Activated naive CD4-positive, alpha-beta T cell treated with anti-CD3 and anti-CD28 coated beads for 36 hours (primary cell): ENCODE measurements around the gene CFDP1. TPM values are rescaled to one million over a fixed set of nuclear protein-coding genes. Genes with fewer than 3 reads are reported as not detected.

Experiments
- CTCF ChIA-PET: fragments of 350-600 bp; sonication (Branson Sonifier 250); formaldehyde crosslinking; loops from one replicate; lab custom pipeline; 2021; ENCODE audit warnings: antibody characterized with exemption; lab: Charles Lee
- DNase-seq: peaks from one replicate; pipeline ENCODE4 v3.0.0-alpha.2; 2020
- H3K27ac Mint-ChIP-seq: one replicate; pipeline ENCODE4 v1.8.0; 2021; ENCODE audit warnings: mild to moderate bottlenecking, mixed read lengths
- H3K27me3 Mint-ChIP-seq: one replicate; pipeline ENCODE4 v1.8.0; 2021; ENCODE audit warnings: low read depth, mixed read lengths
- H3K36me3 Mint-ChIP-seq: one replicate; pipeline ENCODE4 v1.8.0; 2021; ENCODE audit warnings: low read depth, mixed read lengths
- H3K4me1 Mint-ChIP-seq: one replicate; pipeline ENCODE4 v1.8.0; 2021; ENCODE audit warnings: low read depth, mixed read lengths
- H3K4me3 Mint-ChIP-seq: one replicate; pipeline ENCODE4 v1.8.0; 2021; ENCODE audit warnings: mild to moderate bottlenecking, moderate library complexity, mixed read lengths
- H3K9me3 Mint-ChIP-seq: one replicate; pipeline ENCODE4 v1.8.0; 2021; ENCODE audit warnings: mixed read lengths
- intact Hi-C: fragments of 100-400 bp; cut with micrococcal nuclease; formaldehyde crosslinking; loops from one replicate; pipeline ENCODE4 v1.15.1; 2023
- total RNA-seq, 2 experiments: library from RNA; stranded (reverse); gene quantifications; one replicate each; pipeline ENCODE4 v1.2.3, GENCODE V29; 2021

The CFDP1 gene
- total RNA-seq, 2 experiments from 2014 or later = 37.2 to 44.1 TPM

DNA sequence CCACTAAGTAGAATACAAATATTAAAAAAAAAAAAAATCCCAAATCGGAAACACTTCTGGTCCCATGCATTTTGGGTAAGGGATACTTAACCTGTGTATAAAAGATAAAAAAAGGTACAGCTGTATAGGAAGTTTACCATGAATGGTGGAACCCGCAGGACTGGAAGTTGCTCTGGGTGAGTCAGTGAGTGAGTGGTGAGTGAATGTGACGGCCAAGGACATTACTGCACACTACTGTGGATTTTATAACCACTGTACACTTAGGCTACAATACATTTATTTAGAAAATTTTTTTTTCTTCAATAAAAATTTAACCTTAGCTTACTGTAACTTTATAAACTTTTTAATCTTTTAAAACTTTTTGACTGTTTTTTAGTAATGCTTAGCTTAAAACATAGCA lies 110.6 kb downstream of the CFDP1 start:
- H3K27ac Mint-ChIP-seq = no peak overlapping the region
- peaks cover 6% of the 10 kb centered on the region for H3K36me3 Mint-ChIP-seq
- H3K9me3 Mint-ChIP-seq = no peaks in the 10 kb centered on the region
- H3K4me3 Mint-ChIP-seq = no peak overlapping the region
- intact Hi-C loops = no loop called here
- H3K4me1 Mint-ChIP-seq = peaks cover 43% of the 10 kb centered on the region
- no peak for DNase-seq
- CTCF ChIA-PET = interaction anchor here (0.6 kb wide), 1 partner anchor 20 kb away, joined by 3 read pairs; no protein-coding TSS in a partner anchor
- no peaks in the 10 kb centered on the region for H3K27me3 Mint-ChIP-seq

DNA sequence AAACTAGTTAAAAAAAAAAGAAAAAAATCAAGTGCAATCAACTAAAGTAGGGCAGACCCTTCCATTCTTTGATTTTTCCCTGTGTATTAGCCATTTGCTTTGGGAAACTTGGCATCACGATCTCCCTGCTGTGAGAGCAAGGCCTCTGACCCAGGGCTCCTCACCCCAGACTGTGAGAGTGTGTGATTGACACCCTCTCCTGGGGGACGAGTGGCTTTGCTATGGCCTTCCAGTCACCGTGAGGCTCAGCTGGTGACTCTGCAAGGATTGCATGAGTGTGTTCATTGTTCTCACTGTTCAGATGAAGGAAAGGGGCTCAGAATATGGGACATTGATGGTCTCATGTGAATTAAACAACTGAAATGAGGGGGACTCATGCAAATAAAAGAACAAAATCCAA lies 112.9 kb downstream of the CFDP1 start:
- no peaks in the 10 kb centered on the region for H3K27me3 Mint-ChIP-seq
- CTCF ChIA-PET = interaction anchor here (0.7 to 1.2 kb wide), 4 partner anchors 14 to 121 kb away, joined by 3 to 4 read pairs (median 4); no protein-coding TSS in a partner anchor

DNA sequence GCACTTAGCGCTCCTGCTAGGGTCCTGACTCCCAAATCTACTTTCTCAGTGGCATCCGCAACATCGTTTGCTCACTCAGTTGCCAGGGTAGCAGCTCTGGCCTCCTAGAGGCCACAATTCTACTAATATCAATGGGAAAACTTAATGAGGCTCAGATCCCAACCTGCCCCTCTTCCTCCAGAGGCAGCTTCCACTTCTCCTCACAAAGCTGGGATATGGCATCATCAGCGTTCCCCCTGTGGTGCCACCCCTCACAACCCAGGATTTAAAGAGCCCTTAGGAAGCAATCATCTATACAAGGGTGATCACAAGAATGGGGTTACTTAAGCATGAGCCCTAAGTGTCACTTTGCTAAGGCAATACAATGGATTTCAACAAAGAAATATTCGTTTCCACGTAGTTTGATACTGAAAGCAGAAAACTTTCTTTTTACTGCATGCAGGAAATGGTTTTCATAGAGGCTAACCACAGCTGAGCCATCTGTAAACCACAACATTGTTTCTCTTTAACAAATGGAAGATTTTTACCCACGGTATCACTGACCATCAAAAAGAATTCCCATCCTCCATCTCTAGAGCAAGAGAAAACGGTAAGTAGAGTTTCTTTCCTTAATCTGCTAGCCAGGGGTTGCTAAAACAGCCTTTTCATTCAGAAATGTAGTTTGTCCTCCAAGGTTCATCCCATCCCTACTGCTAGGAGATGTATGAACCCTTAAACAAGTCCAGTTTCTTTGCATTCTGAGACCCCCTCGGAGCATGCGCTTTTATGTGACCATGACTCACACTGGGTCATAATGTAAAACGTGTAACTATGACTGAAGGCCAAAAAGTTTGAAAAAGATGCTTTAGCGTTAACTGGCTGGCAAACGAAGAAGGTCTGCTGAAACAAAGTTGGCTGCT lies 113.5 kb downstream of the CFDP1 start:
- Mint-ChIP-seq H3K4me1 (peaks cover 35% of the 10 kb centered on the region), H3K36me3 (peaks cover 15% of the 10 kb centered on the region), H3K9me3 (no peaks in the 10 kb centered on the region), H3K27me3 (no peaks in the 10 kb centered on the region), H3K4me3 (no peak overlapping the region), H3K27ac (no peak overlapping the region)
- DNase-seq = peak; percentile 40
- intact Hi-C loops = loop anchor here (1.0 to 2.0 kb wide), 3 partner anchors 14 to 60 kb away; no protein-coding TSS in a partner anchor
- CTCF ChIA-PET = interaction anchor here (0.6 to 1.5 kb wide), 4 partner anchors 14 to 120 kb away, joined by 3 to 7 read pairs (median 4); no protein-coding TSS in a partner anchor

More for the DNA sequence above, 112.9 kb downstream of the CFDP1 start:
- no peak overlapping the region for H3K4me3 Mint-ChIP-seq
- no peak for DNase-seq
- peaks cover 35% of the 10 kb centered on the region for H3K4me1 Mint-ChIP-seq
- H3K9me3 Mint-ChIP-seq = no peaks in the 10 kb centered on the region
- intact Hi-C loops = no loop called here
- H3K36me3 Mint-ChIP-seq = peaks cover 15% of the 10 kb centered on the region
- H3K27ac Mint-ChIP-seq = no peak overlapping the region

DNA sequence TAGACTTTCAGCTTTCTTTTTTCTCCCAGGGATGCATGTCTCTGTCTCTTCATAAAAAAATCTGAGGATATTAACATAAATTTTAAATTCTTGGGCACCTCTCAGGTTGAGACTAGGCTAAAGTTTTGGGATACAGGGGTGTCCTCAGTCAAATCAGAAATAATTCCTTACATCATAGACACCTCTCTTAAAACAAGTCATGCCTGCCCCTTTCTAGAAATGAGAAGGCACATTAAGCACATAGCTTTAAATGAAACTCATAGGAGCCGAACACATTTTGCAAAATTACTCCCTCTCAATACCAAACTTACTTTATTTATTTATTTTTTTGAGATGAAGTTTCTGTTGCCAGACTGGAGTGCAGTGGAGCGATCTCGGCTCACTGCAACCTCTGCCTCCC lies 114.6 kb downstream of the CFDP1 start:
- intact Hi-C loops = loop anchor here (1.0 to 2.0 kb wide), 3 partner anchors 13 to 61 kb away; no protein-coding TSS in a partner anchor
- CTCF ChIA-PET = interaction anchor here (0.5 to 1.5 kb wide), 2 partner anchors 85 to 104 kb away, joined by 6 to 7 read pairs; no protein-coding TSS in a partner anchor
- H3K4me3 Mint-ChIP-seq = no peak overlapping the region
- H3K36me3 Mint-ChIP-seq = peaks cover 14% of the 10 kb centered on the region
- H3K9me3 Mint-ChIP-seq = no peaks in the 10 kb centered on the region
- no peak for DNase-seq
- H3K4me1 Mint-ChIP-seq = peaks cover 31% of the 10 kb centered on the region
- H3K27me3 Mint-ChIP-seq = no peaks in the 10 kb centered on the region
- no peak overlapping the region for H3K27ac Mint-ChIP-seq

DNA sequence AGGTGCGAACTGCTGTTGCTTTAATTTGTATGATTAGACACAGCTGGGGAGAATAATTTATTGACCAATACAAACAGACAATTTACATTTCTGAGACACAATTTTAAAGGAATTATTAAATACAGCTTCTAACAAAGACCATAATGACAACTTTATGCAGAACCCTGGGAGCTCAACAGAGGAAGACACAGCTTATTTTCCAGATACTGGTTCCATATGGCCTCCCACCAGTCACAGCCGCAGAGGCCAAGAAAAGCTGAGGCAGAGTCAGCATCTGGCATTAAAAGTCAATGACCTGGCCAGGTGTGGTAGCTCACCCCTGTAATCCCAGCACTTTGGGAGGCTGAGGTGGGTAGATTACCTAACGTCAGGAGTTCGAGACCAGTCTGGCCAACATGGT lies 115.8 kb downstream of the CFDP1 start:
- CTCF ChIA-PET = interaction anchor here (1.1 kb wide), 1 partner anchor 85 kb away, joined by 3 read pairs; no protein-coding TSS in a partner anchor
- H3K27me3 Mint-ChIP-seq = no peaks in the 10 kb centered on the region
- DNase-seq = no peak

DNA sequence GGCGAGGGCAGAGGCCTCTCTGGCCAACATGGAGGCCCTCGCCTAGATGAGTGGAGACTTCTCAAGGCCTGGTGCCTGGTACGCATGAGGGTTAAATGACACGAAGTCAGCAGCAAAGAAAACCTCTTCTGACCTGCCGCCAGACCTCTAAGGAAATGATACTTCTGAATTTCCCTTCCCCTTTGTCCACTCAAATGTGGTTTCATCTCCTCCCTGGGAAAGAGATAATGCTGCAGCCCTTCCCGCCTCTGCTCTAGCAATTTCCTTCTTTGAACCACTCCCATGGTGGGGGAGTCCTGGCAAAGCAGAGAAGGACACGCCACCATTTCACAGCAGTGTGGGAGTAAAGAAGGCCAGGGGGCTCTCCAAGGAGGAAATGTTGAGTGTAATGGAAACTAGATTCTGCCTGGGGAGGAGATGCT lies 116.2 kb downstream of the CFDP1 start:
- intact Hi-C loops = no loop called here
- DNase-seq = peak; percentile 8
- H3K9me3 Mint-ChIP-seq = no peaks in the 10 kb centered on the region
- CTCF ChIA-PET = interaction anchor here (1.1 kb wide), 1 partner anchor 85 kb away, joined by 3 read pairs; no protein-coding TSS in a partner anchor
- H3K4me3 Mint-ChIP-seq = no peak overlapping the region
- no peak overlapping the region for H3K27ac Mint-ChIP-seq
- H3K4me1 Mint-ChIP-seq = peaks cover 31% of the 10 kb centered on the region
- no peaks in the 10 kb centered on the region for H3K27me3 Mint-ChIP-seq
- peaks cover 16% of the 10 kb centered on the region for H3K36me3 Mint-ChIP-seq

More for the DNA sequence above, 115.8 kb downstream of the CFDP1 start:
- peaks cover 16% of the 10 kb centered on the region for H3K36me3 Mint-ChIP-seq
- no peak overlapping the region for H3K27ac Mint-ChIP-seq
- peaks cover 31% of the 10 kb centered on the region for H3K4me1 Mint-ChIP-seq
- H3K9me3 Mint-ChIP-seq = no peaks in the 10 kb centered on the region
- intact Hi-C loops = no loop called here
- no peak overlapping the region for H3K4me3 Mint-ChIP-seq

DNA sequence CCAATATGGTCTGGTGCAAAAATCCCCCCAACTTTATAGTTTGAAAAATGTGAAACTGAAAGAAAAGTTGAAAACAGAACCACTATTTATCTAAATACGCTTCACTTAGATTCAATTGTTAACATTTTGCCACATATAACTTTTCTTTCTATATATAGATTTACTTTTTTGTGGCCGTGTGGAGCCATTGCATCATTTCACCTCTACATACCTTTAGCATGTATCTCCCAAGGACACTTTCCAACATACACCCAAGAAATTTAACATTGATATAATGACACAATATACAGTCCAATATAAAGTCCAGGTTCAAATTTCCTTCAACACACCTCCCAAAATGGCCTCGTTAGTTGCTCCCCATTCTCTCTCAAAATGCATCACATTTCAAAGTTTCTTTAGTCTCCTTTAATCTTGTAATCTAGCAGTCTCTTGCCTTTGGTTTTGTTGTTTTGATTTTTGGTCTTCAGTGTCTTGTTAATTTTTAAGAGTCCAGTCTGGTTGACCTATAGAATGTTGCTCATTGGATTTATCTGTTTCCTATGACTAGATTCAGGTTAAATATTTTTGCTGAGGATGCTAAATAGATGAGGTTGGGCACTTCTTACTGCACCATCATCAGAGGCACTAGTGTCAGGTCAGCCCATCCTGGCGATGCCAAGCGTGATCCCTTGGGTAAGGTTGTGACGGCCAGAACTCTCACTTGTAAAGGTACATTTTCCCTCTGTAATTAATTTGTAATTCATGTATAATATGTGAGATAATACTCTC lies 117.6 kb downstream of the CFDP1 start:
- CTCF ChIA-PET = no interaction called here
- Mint-ChIP-seq H3K27ac (no peak overlapping the region), H3K4me3 (no peak overlapping the region), H3K36me3 (peaks cover 16% of the 10 kb centered on the region), H3K27me3 (no peaks in the 10 kb centered on the region), H3K4me1 (peaks cover 23% of the 10 kb centered on the region), H3K9me3 (no peaks in the 10 kb centered on the region)
- no peak for DNase-seq
- intact Hi-C loops = no loop called here

DNA sequence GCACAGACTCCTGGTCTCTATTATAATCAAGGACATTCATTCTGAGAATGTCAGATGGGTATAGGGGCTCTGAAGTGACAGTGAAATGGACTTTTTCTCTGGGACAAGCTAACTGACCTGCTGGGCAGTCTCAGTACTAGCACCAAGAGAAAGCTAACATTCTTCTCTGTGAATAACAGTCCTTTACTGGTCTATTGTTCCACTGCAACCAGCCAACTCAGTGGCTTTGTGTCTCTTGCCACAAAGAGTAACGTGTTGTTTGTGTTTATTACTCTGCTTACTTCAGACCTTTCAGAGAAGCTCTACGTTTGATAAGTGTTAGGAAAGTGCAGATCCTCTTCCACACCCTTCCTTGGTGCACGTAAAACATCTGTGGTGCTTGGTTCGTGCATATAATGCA lies 120.4 kb downstream of the CFDP1 start:
- intact Hi-C loops = no loop called here
- Mint-ChIP-seq H3K27ac (no peak overlapping the region), H3K27me3 (no peaks in the 10 kb centered on the region), H3K36me3 (peaks cover 18% of the 10 kb centered on the region), H3K9me3 (no peaks in the 10 kb centered on the region), H3K4me1 (peaks cover 9% of the 10 kb centered on the region), H3K4me3 (no peak overlapping the region)
- no peak for DNase-seq
- CTCF ChIA-PET = no interaction called here

DNA sequence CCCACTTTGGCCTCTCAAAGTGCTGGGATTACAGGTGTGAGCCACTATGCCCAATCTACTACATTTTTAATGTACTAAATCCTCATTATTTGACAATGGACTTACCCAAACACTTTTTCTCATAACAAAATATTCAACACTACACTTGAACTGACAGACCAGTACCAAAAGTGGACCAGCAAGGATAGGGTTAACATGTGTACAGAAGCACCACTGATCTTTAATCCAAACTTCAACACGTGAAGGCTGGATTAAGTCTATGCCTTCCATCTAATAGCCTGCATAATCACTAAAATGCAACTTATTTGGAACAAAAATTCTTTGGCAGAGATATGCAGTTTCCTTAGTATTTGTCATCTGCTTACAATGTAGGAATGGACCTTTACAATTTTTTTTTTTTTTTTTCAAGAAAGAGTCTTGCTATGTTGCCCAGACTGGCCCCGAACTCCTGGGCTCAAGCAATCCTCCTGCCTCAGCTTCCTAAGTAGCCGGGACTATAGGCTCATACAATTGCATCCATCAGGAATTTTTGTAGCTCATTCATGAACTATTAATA lies 121.8 kb downstream of the CFDP1 start:
- Mint-ChIP-seq H3K9me3 (no peaks in the 10 kb centered on the region), H3K36me3 (peaks cover 13% of the 10 kb centered on the region), H3K27me3 (no peaks in the 10 kb centered on the region), H3K27ac (no peak overlapping the region), H3K4me3 (no peak overlapping the region), H3K4me1 (peaks cover 9% of the 10 kb centered on the region)
- intact Hi-C loops = no loop called here
- CTCF ChIA-PET = interaction anchor here (0.6 kb wide), 1 partner anchor 9 kb away, joined by 3 read pairs; no protein-coding TSS in a partner anchor
- DNase-seq = no peak

DNA sequence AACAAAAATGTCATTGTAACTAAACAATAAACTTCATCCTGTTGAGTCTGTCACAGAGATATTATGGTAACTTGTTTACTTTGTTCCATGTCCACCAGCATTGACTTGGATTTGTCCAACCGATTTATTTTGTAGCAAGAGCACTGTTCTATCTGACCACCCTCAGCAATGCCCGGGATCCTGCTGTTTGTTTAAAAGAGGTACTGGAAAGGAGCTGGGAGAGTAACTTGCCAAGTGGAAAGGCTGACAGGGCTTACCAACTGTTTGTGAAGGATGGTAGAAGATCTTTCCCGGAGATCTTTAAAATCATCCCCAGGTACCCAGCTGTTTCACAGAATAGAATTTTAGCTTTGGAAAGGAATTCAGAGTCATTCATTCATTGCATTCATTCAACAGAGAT lies 122.8 kb downstream of the CFDP1 start:
- CTCF ChIA-PET = no interaction called here
- H3K36me3 Mint-ChIP-seq = peaks cover 10% of the 10 kb centered on the region

DNA sequence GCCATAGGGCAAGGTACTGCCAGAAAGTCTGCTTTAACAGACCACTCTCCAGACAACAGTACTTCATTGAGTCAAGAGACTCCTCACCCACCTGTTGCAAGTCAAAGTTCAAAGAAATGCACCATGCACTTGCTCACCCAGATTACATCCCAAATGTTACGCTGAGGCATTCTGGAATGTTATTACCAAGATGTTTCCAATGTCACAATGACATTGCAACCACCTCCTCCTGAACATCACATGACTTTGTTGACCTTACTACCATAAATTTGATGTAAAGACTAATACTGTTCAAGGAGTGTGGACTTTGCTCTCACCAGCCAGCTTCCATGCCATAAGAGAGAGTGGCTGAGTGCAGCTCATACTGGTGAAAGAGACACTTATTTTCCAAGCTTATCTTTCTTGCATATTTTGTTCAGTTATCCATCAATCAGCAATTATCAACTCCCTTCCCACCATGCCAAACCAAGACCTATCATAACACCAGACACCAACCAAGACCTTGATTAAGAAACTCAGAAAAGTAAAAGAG lies 123.3 kb downstream of the CFDP1 start:
- intact Hi-C loops = loop anchor here (5.0 kb wide), 2 partner anchors 78 to 1882 kb away; partner anchors contain the start of gene MON1B
- H3K27me3 Mint-ChIP-seq = no peaks in the 10 kb centered on the region
- no peak overlapping the region for H3K27ac Mint-ChIP-seq
- no peaks in the 10 kb centered on the region for H3K9me3 Mint-ChIP-seq
- CTCF ChIA-PET = no interaction called here
- H3K36me3 Mint-ChIP-seq = peaks cover 13% of the 10 kb centered on the region
- no peak overlapping the region for H3K4me3 Mint-ChIP-seq
- DNase-seq = no peak
- H3K4me1 Mint-ChIP-seq = peaks cover 24% of the 10 kb centered on the region

More for the DNA sequence above, 122.8 kb downstream of the CFDP1 start:
- Mint-ChIP-seq H3K4me1 (peaks cover 18% of the 10 kb centered on the region), H3K27me3 (no peaks in the 10 kb centered on the region), H3K4me3 (no peak overlapping the region), H3K27ac (no peak overlapping the region), H3K9me3 (no peaks in the 10 kb centered on the region)
- intact Hi-C loops = no loop called here
- DNase-seq = no peak
